PFSK-1 (cell line): Measurements from ENCODE around the gene KCNMB2.

Source experiments
- FOXP2 ChIP-seq: optimal IDR thresholded peaks from 2 replicates; pipeline ENCODE3; 2011; ENCODE audit warnings: borderline replicate concordance, control low read depth, inconsistent platforms; ENCODE audit not compliant: insufficient read depth; ENCODE audit errors: extremely low read length, extremely low read depth
- POLR2AphosphoS5 ChIP-seq: IDR thresholded peaks from 2 replicates; pipeline ENCODE4 v1.6.1; 2012; ENCODE audit warnings: low read depth, mild to moderate bottlenecking, control low read depth, low read length, moderate library complexity
- REST ChIP-seq, 2 experiments: IDR thresholded peaks; 2 replicates each; pipeline versions ENCODE4 v1.6.1 to v1.8.0; 2011 to 2012; ENCODE audit warnings: low read depth in 2 of 2, low read length in 2 of 2, control low read depth in 1 of 2, inconsistent platforms in 1 of 2, mild to moderate bottlenecking in 1 of 2, moderate library complexity in 1 of 2; ENCODE audit not compliant: insufficient read depth in 1 of 2
- SIN3A ChIP-seq: IDR thresholded peaks from 2 replicates; pipeline ENCODE4 v1.6.1; 2012; ENCODE audit warnings: mild to moderate bottlenecking, low read length, moderate library complexity, borderline replicate concordance; ENCODE audit not compliant: insufficient read depth
- TAF1 ChIP-seq: IDR thresholded peaks from 2 replicates; pipeline ENCODE4 v1.6.1; 2012; ENCODE audit warnings: low read length, control low read depth, borderline replicate concordance; ENCODE audit not compliant: insufficient read depth

Gene KCNMB2

GRCh38 chr3:178768072-178768864 lies 232.0 kb downstream of the KCNMB2 start:
- TF ChIP-seq SIN3A (no peak), TAF1 (no peak)

GRCh38 chr3:178771511-178771910 lies 235.3 kb downstream of the KCNMB2 start:
- TF ChIP-seq TAF1 (no peak), SIN3A (no peak), FOXP2 (no peak), POLR2AphosphoS5 (no peak), REST (IDR thresholded peaks at IDR 0.05; ENCODE audit: insufficient read depth in 1 of 2, low read depth in 2 of 2, low read length in 2 of 2) (no peak)

GRCh38 chr3:178772746-178773145 lies 236.5 kb downstream of the KCNMB2 start:
- TF ChIP-seq REST (IDR thresholded peaks at IDR 0.05; ENCODE audit: insufficient read depth in 1 of 2, low read depth in 2 of 2, low read length in 2 of 2) (no peak), SIN3A (no peak), POLR2AphosphoS5 (no peak), FOXP2 (no peak), TAF1 (no peak)

GRCh38 chr3:178773358-178773757 lies 237.1 kb downstream of the KCNMB2 start:
- TF ChIP-seq REST (IDR thresholded peaks at IDR 0.05; ENCODE audit: insufficient read depth in 1 of 2, low read depth in 2 of 2, low read length in 2 of 2) (no peak), FOXP2 (no peak)

- TF ChIP-seq FOXP2 (no peak), REST (IDR thresholded peaks at IDR 0.05; ENCODE audit: insufficient read depth in 1 of 2, low read depth in 2 of 2, low read length in 2 of 2) (0 out of 4 replicates have a peak, but pooled peaks of 1 of the 2 experiments have one; percentile 21)
These were observed 241.6 kb downstream of the KCNMB2 start for GRCh38 chr3:178777718-178778411.
